Panc1 (cell line): ENCODE measurements around the gene WNT7B. TPM values are rescaled to one million over a fixed set of nuclear protein-coding genes. Genes with fewer than 3 reads are reported as not detected.

Experiments
- ATAC-seq: fragments of 200-7000 bp; cut with Tn5 transposase; 2 replicates; pipeline ENCODE4 v1.9.1; 2020; ENCODE audit warnings: mild to moderate bottlenecking, moderate library complexity
- BruUV-seq: library from RNA; stranded (reverse); fragments of 400-500 nt; replicated peaks from 2 replicates; lab custom pipeline; 2021; lab: Mats Ljungman, UMichigan
- CTCF ChIA-PET: fragments of 300-600 bp; sonication (Branson Sonifier 250); formaldehyde crosslinking; loops from one replicate; lab custom pipeline; 2022; ENCODE audit warnings: antibody characterized with exemption; lab: Charles Lee
- POLR2A ChIA-PET: fragments of 300-600 bp; sonication (Branson Sonifier 250); formaldehyde crosslinking; loops from one replicate; lab custom pipeline; 2022; ENCODE audit warnings: antibody characterized with exemption; lab: Charles Lee
- DNase-seq: peaks from one replicate; pipeline ENCODE4 v3.0.0-alpha.2; 2010; ENCODE audit warnings: low read depth, low spot score
- H3K27ac ChIP-seq: 2 replicates; pipeline ENCODE4 v1.5.1; 2011; ENCODE audit warnings: mild to moderate bottlenecking, low read length, inconsistent platforms
- H3K27me3 ChIP-seq: fragments of 200-500 bp; sonication (Bioruptor generic); 2 replicates; pipeline ENCODE4 v1.6.0; 2014; ENCODE audit warnings: low read length, inconsistent platforms; ENCODE audit not compliant: control insufficient read depth, insufficient read depth
- H3K36me3 ChIP-seq: fragments of 200-500 bp; sonication (Bioruptor generic); 2 replicates; pipeline ENCODE4 v1.5.1; 2014; ENCODE audit warnings: inconsistent platforms, mild to moderate bottlenecking, low read length, moderate library complexity; ENCODE audit not compliant: control insufficient read depth, insufficient read depth
- H3K4me1 ChIP-seq: 2 replicates; pipeline ENCODE4 v1.5.1; 2011; ENCODE audit warnings: inconsistent platforms, mild to moderate bottlenecking, low read length, moderate library complexity; ENCODE audit not compliant: control insufficient read depth, insufficient read depth
- H3K4me3 ChIP-seq, 2 experiments: 2 replicates each; pipeline ENCODE4 v1.5.1; 2011 to 2012; ENCODE audit warnings: low read depth in 2 of 2, low read length in 2 of 2, mild to moderate bottlenecking in 2 of 2, inconsistent platforms in 1 of 2, moderate library complexity in 1 of 2
- H3K9me3 ChIP-seq: fragments of 200-500 bp; sonication (Bioruptor generic); 2 replicates; pipeline ENCODE4 v1.5.1; 2014; ENCODE audit warnings: low read depth, mild to moderate bottlenecking, inconsistent platforms, low read length, moderate library complexity; ENCODE audit not compliant: control insufficient read depth, insufficient read depth
- CTCF ChIP-seq: fragments of 450-650 bp; IDR thresholded peaks from 2 replicates; pipeline ENCODE4 v1.5.1; 2017; ENCODE audit warnings: mild to moderate bottlenecking
- POLR2AphosphoS5 ChIP-seq: IDR thresholded peaks from 2 replicates; pipeline ENCODE4 v1.6.1; 2012; ENCODE audit warnings: mild to moderate bottlenecking, low read depth, low read length, moderate library complexity
- SIN3A ChIP-seq: IDR thresholded peaks from 2 replicates; pipeline ENCODE4 v1.6.1; 2012; ENCODE audit warnings: low read depth, mild to moderate bottlenecking, low read length, moderate library complexity, borderline replicate concordance; ENCODE audit not compliant: insufficient read depth
- TCF7L2 ChIP-seq: IDR thresholded peaks from 2 replicates; pipeline ENCODE4 v1.6.1; 2011; ENCODE audit warnings: mild to moderate bottlenecking, low read depth, low read length, inconsistent platforms
- in situ Hi-C: cut with HindIII; loops from 2 replicates; pipeline ENCODE4 v1.10.0; 2016; ENCODE audit warnings: low sequenced_read_pairs, low pct_unique_long_range_greater_than_20kb
- intact Hi-C: fragments of 100-400 bp; cut with micrococcal nuclease; formaldehyde crosslinking; loops from one replicate; pipeline ENCODE4 v1.10.0; 2022; ENCODE audit not compliant: unreplicated experiment
- total RNA-seq: library from RNA; stranded (reverse); gene quantifications from one replicate; pipeline ENCODE4 v1.2.1, GENCODE V29; 2021; ENCODE audit not compliant: unreplicated experiment
- TF ChIP-seq, protein P1 (sequence below), 2 experiments: IDR thresholded peaks; 2 replicates each; pipeline ENCODE4 v1.6.1; 2011 to 2012; ENCODE audit warnings: low read depth in 2 of 2, control low read depth in 1 of 2, low read length in 1 of 2, mild to moderate bottlenecking in 1 of 2, moderate library complexity in 1 of 2; ENCODE audit not compliant: insufficient read depth in 1 of 2

WNT7B gene
- total RNA-seq, 1 experiment from 2014 or later, result 52.1 TPM

DNA sequence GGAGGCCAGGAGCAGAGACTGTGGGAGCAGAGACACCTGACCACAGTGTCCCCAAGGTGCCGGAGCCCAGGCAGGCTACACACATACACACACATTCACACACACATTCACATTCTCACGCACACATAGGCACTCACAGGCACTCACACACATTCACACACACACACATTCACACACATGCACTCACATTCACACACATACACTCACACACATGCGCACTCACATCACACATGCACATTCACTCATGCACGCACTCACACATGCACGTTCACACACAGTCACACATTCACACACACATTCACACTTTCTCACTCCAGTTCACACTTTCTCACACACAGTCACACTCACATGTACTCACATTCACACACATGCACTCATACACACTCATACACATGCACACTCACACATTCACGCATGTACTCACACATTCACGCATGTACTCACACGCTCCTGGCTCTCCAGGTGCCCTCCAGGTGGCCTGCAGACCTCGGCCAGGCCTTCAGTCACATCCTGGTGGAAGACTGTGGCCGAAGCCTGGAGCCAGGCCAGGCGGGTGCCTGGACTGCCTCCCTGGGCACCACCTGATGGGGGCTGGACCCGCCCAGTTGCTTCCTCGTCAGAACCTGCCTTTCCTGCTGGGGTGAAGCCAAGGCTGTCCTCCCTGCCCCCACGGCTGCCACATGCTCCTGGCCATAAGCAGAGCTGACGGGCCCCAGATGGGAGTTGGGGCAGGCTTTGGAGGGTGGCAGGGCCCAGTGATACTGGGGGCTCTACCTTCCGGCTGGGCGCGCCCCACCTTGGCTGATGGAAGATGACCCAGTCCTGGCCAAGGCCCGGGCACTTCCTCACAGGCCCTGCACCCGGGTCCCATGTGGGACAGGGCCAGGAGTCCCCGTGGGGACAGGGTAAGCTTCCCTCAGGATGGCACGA lies 89.5 kb downstream of the WNT7B start:
- no peaks in the 10 kb centered on the region for H3K9me3 ChIP-seq
- CTCF ChIA-PET, result no interaction called here
- no peak for ATAC-seq
- H3K4me3 ChIP-seq, result no peak overlapping the region
- no peaks in the 10 kb centered on the region for H3K36me3 ChIP-seq
- DNase-seq, result no peak
- no peak overlapping the region for H3K27ac ChIP-seq
- POLR2A ChIA-PET, result no interaction called here
- TF ChIP-seq SIN3A, result no peak
- TF ChIP-seq TCF7L2, result no peak
- TF ChIP-seq POLR2AphosphoS5, result no peak
- TF ChIP-seq, protein P1, sequence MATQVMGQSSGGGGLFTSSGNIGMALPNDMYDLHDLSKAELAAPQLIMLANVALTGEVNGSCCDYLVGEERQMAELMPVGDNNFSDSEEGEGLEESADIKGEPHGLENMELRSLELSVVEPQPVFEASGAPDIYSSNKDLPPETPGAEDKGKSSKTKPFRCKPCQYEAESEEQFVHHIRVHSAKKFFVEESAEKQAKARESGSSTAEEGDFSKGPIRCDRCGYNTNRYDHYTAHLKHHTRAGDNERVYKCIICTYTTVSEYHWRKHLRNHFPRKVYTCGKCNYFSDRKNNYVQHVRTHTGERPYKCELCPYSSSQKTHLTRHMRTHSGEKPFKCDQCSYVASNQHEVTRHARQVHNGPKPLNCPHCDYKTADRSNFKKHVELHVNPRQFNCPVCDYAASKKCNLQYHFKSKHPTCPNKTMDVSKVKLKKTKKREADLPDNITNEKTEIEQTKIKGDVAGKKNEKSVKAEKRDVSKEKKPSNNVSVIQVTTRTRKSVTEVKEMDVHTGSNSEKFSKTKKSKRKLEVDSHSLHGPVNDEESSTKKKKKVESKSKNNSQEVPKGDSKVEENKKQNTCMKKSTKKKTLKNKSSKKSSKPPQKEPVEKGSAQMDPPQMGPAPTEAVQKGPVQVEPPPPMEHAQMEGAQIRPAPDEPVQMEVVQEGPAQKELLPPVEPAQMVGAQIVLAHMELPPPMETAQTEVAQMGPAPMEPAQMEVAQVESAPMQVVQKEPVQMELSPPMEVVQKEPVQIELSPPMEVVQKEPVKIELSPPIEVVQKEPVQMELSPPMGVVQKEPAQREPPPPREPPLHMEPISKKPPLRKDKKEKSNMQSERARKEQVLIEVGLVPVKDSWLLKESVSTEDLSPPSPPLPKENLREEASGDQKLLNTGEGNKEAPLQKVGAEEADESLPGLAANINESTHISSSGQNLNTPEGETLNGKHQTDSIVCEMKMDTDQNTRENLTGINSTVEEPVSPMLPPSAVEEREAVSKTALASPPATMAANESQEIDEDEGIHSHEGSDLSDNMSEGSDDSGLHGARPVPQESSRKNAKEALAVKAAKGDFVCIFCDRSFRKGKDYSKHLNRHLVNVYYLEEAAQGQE (IDR thresholded peaks at IDR 0.05; ENCODE audit: insufficient read depth in 1 of 2, low read depth in 2 of 2, low read length in 1 of 2), result no peak
- TF ChIP-seq CTCF, result no peak
- in situ Hi-C loops (no loop called here), intact Hi-C loops (no loop called here)
- no peaks in the 10 kb centered on the region for H3K4me1 ChIP-seq
- no peaks in the 10 kb centered on the region for H3K27me3 ChIP-seq
- BruUV-seq, result no TSS peak

- ChIA-PET POLR2A (no interaction called here), CTCF (no interaction called here)
- H3K4me3 ChIP-seq, result no peak overlapping the region
- no TSS peak for BruUV-seq
- H3K27me3 ChIP-seq, result no peaks in the 10 kb centered on the region
- no peaks in the 10 kb centered on the region for H3K4me1 ChIP-seq
- in situ Hi-C loops, result no loop called here
- DNase-seq (no peak), ATAC-seq (no peak)
- H3K27ac ChIP-seq, result no peak overlapping the region
- no peaks in the 10 kb centered on the region for H3K9me3 ChIP-seq
- TF ChIP-seq POLR2AphosphoS5, result no peak
- TF ChIP-seq, protein P1 (IDR thresholded peaks at IDR 0.05; ENCODE audit: insufficient read depth in 1 of 2, low read depth in 2 of 2, low read length in 1 of 2), result no peak
- no peak for TF ChIP-seq TCF7L2
- TF ChIP-seq SIN3A, result no peak
- no peak for TF ChIP-seq CTCF
- H3K36me3 ChIP-seq, result no peaks in the 10 kb centered on the region
- intact Hi-C loops, result no loop called here
These were observed 90.4 kb downstream of the WNT7B start for GRCh38 chr22:45886540-45886939.
